Skeletal muscle tissue (tissue), 4 donors: ENCODE data around the gene SEPTIN5. TPM values are rescaled to one million over a fixed set of nuclear protein-coding genes. Genes with fewer than 3 reads are reported as not detected.
A peak's percentile ranks its signal among the peaks of the same experiment; 100 is the strongest.

Experiments
- H3K27ac ChIP-seq: one replicate; pipeline ENCODE4 v1.7.0; 2013; ENCODE audit warnings: mild to moderate bottlenecking, low read depth, low read length, inconsistent platforms
- H3K27me3 ChIP-seq, 3 donors: one replicate each; pipeline ENCODE4 v1.7.0; 2013; ENCODE audit warnings: low read length in 3 of 3; ENCODE audit not compliant: control insufficient read depth in 3 of 3, insufficient read depth in 3 of 3
- H3K36me3 ChIP-seq, 3 donors: one replicate each; pipeline ENCODE4 v1.7.0; 2013; ENCODE audit warnings: low read length in 3 of 3; ENCODE audit not compliant: control insufficient read depth in 3 of 3, insufficient read depth in 3 of 3
- H3K4me1 ChIP-seq, 3 donors: one replicate each; pipeline ENCODE4 v1.7.0; 2013; ENCODE audit warnings: low read length in 3 of 3, mild to moderate bottlenecking in 3 of 3; ENCODE audit not compliant: control insufficient read depth in 3 of 3, insufficient read depth in 3 of 3
- H3K4me3 ChIP-seq, 3 donors: one replicate each; pipeline ENCODE4 v1.7.0; 2013; ENCODE audit warnings: low read length in 3 of 3
- H3K9ac ChIP-seq, 3 donors: one replicate each; pipeline ENCODE4 v1.7.0; 2013; ENCODE audit warnings: low read length in 3 of 3, mild to moderate bottlenecking in 3 of 3, moderate library complexity in 2 of 3, low read depth in 1 of 3
- H3K9me3 ChIP-seq, 3 donors: one replicate each; pipeline ENCODE4 v1.7.0; 2013; ENCODE audit warnings: low read length in 3 of 3; ENCODE audit not compliant: control insufficient read depth in 3 of 3
- total RNA-seq: library from RNA; depleted of rRNA; stranded (reverse); fragments of >200 nt; gene quantifications from one replicate; pipeline ENCODE4 v1.2.3, GENCODE V29; 2014
- donor health status: Osteomylitis.

SEPTIN5 gene
- total RNA-seq, 1 donor from 2014 or later, result 28.7 TPM

DNA sequence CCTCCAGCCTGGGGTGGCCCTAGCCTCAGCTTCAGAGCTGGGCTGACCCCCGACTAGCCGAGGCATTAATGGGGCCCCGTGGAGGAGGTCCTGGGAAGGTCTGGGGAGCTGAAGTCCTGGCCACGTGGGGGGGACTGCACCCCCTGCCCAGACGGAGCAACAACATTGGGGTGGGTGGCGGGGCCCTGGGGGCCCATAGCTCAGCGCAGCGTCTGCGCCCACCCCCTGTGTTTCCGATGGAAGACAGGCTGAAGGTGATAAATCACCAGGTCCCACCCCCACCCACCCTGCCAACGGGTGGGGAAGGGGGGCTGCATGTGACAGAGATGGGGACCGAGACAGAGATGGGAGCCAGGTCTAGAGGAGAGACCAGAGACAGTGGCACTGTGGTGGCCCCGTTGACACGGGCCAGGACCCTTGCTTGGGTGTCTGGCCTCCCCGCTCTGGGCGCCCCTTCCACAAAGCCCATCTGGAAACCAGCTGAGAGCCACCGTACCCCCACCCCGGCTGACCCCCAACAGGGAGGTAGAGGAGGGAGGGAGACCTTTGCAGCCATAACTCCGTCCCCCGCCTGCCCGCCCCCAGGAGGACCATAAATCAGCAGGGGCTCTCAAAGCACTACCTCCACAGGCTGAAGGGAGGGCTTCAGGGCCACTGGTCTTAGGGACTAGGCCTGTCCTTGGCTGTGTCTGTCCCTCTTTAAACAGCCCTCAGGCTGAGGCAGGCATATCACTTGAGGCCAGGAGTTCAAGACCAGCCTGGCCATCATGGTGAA lies 17.2 kb downstream of the SEPTIN5 start:
- Histone ChIP-seq H3K36me3 (no peaks in the 10 kb centered on the region), H3K27me3 (no peaks in the 10 kb centered on the region), H3K4me3 (no peak overlapping the region), H3K9me3 (no peaks in the 10 kb centered on the region), H3K27ac (no peak overlapping the region), H3K9ac (peak overlapping the region in 1 of 3 donors; percentile 25), H3K4me1 (peaks cover 3 to 11% (median 8%) of the 10 kb centered on the region in 3 donors)

DNA sequence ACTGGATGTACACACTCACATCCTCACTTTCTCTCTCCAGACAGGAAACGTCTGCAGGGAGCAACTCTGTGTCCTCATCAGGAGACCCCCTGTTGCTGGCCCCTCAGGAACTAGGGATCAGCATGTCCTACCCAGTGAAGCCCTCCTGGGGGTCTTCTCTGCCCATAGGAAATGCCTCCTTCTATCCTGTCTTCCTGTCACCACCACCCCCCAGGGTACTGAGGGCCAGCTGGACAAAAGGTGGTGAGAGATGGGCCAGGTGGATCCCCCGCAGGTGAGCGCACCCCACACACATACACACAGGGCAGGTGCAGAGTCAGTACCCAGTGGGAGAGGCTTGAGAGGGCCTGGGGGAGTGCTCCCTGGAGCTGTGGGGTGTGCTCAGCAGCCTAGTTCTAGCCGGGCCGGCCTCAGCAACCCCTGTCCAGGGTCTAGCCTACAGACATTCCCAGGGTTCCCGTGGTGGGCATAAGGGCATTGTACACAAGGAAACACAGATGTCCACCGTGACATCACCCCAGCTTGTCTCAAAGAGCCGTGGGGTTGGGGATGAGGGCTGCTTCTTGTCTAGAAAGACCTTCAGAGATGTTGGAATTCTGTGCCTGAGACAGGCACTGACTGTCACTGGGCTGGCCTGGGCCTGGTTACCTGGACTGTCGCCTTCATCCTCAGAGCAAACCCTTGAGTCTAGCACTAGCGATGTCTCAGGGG lies 18.3 kb downstream of the SEPTIN5 start:
- H3K36me3 ChIP-seq, result no peaks in the 10 kb centered on the region
- H3K27ac ChIP-seq, result no peak overlapping the region
- no peak overlapping the region for H3K9ac ChIP-seq
- no peaks in the 10 kb centered on the region for H3K9me3 ChIP-seq
- no peaks in the 10 kb centered on the region for H3K27me3 ChIP-seq
- H3K4me3 ChIP-seq, result no peak overlapping the region
- peaks cover 3 to 11% (median 8%) of the 10 kb centered on the region in 3 donors for H3K4me1 ChIP-seq

DNA sequence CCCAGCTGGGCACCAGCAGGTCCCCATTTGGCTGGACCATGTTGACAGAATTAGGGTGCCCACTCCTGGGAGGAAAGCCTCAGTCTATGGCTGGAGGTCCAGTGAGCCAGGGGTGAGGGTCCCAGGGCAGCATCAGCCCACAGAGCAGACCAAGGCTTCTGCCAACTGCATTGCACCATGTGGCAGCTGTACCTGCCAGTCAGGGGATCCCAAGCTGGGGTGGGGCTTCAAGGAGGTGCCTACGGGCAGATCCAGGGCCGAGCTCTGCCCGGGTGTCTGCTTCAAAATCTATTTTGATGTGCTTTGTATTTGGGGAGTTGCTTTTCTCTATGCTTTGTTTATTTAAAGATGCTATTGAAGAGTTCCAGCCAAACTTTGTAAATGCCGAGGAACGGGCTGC lies 19.5 kb downstream of the SEPTIN5 start:
- H3K27me3 ChIP-seq, result no peaks in the 10 kb centered on the region
- no peaks in the 10 kb centered on the region for H3K36me3 ChIP-seq
- H3K27ac ChIP-seq, result no peak overlapping the region
- H3K9ac ChIP-seq, result no peak overlapping the region
- no peaks in the 10 kb centered on the region for H3K9me3 ChIP-seq
- peaks cover 3 to 11% (median 8%) of the 10 kb centered on the region in 3 donors for H3K4me1 ChIP-seq
- H3K4me3 ChIP-seq, result no peak overlapping the region

GRCh38 chr22:19734163-19734562 lies 19.9 kb downstream of the SEPTIN5 start:
- no peak overlapping the region for H3K4me3 ChIP-seq
- H3K4me1 ChIP-seq, result peaks cover 3 to 11% (median 8%) of the 10 kb centered on the region in 3 donors
- H3K36me3 ChIP-seq, result no peaks in the 10 kb centered on the region
- H3K27ac ChIP-seq, result no peak overlapping the region
- no peaks in the 10 kb centered on the region for H3K27me3 ChIP-seq
- H3K9me3 ChIP-seq, result no peaks in the 10 kb centered on the region
- H3K9ac ChIP-seq, result no peak overlapping the region

- Histone ChIP-seq H3K9me3 (no peaks in the 10 kb centered on the region), H3K27me3 (no peaks in the 10 kb centered on the region), H3K4me1 (peaks cover 3 to 11% (median 8%) of the 10 kb centered on the region in 3 donors), H3K36me3 (no peaks in the 10 kb centered on the region), H3K27ac (no peak overlapping the region), H3K9ac (no peak overlapping the region), H3K4me3 (no peak overlapping the region)
Measured at GRCh38 chr22:19734837-19735382, 20.6 kb downstream of the SEPTIN5 start.

GRCh38 chr22:19735665-19736510 lies 21.6 kb downstream of the SEPTIN5 start:
- no peak overlapping the region for H3K9ac ChIP-seq
- H3K27ac ChIP-seq, result no peak overlapping the region
- H3K27me3 ChIP-seq, result no peaks in the 10 kb centered on the region
- H3K4me3 ChIP-seq, result no peak overlapping the region
- peaks cover 0 to 2% (median 2%) of the 10 kb centered on the region in 3 donors for H3K4me1 ChIP-seq
- no peaks in the 10 kb centered on the region for H3K36me3 ChIP-seq
- H3K9me3 ChIP-seq, result no peaks in the 10 kb centered on the region

DNA sequence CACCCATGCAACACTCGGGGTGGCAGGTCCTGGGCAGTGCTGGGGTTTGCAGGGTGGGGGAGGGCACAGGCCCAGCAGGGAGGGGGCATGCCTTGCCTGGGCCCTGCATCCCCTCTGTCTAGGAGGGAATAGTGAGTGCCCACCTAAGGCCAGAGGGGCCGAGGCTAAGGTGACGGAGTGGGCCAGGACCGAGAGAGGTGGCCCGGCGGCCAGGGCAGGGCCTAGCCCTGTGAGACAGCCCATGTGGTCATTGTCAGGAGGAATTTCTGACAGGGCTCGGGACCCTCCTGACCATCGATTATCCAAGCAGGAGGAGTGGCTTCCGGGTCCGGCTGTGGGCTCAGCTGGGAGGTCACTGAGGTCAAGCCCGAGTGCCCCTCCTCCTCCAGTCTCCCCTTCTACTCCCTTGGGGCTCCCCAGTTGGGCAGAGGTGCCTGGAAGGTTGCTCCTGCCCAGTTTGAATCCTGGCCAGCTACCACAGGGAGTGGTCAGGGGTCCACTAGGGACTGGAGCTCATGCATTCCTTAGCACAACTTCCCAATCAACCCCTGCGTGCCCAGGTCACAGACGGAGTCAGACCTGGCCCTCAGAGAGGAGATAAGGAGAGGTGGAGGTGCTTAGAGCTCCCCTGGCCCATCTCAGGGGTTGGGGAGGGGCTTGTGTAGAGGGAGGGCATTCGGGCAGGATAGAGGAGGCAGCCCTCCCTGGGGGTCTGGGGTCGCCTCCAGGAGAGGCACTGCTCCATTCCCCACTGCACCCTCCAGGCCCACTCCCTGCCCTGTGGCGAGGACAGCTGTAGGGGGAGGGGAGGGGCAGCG lies 23.8 kb downstream of the SEPTIN5 start:
- Histone ChIP-seq H3K9ac (no peak overlapping the region), H3K27ac (no peak overlapping the region), H3K9me3 (no peaks in the 10 kb centered on the region), H3K4me3 (no peak overlapping the region), H3K27me3 (no peaks in the 10 kb centered on the region), H3K4me1 (no peaks in the 10 kb centered on the region), H3K36me3 (no peaks in the 10 kb centered on the region)

GRCh38 chr22:19738664-19739447 lies 24.6 kb downstream of the SEPTIN5 start:
- Histone ChIP-seq H3K27ac (no peak overlapping the region), H3K4me1 (peaks cover 0 to 1% (median under 1%) of the 10 kb centered on the region in 3 donors), H3K27me3 (no peaks in the 10 kb centered on the region)

More at GRCh38 chr22:19738664-19739447, 24.6 kb downstream of the SEPTIN5 start:
- H3K36me3 ChIP-seq, result no peaks in the 10 kb centered on the region
- H3K9me3 ChIP-seq, result no peaks in the 10 kb centered on the region
- no peak overlapping the region for H3K9ac ChIP-seq
- no peak overlapping the region for H3K4me3 ChIP-seq
